NCI-H345 (cell line): Measurements from ENCODE around the gene DUSP22.

Experiments
- DNase-seq: peaks from one replicate; lab custom pipeline; 2025; lab: John Stamatoyannopoulos, UW

DUSP22 gene

DNA sequence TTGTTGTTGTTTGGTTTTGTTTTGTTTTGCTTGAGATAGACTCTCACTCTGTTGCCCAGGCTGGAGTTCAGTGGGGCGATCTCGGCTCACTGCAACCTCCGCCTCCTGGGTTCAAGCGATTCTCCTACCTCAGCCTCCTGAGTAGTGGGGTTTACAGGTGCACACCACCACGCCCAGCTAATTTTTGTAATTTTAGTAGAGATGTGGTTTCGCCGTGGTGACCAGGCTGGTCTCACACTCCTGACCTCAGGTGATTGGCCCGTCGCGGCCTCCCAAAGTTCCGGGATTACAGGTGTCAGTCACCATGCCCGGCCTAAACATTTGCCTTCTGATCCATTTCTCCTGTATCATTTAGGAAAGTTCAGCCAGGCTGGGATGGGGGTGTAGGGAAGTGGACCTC is 17.7 kb downstream of the DUSP22 start:
- no peak for DNase-seq

DNA sequence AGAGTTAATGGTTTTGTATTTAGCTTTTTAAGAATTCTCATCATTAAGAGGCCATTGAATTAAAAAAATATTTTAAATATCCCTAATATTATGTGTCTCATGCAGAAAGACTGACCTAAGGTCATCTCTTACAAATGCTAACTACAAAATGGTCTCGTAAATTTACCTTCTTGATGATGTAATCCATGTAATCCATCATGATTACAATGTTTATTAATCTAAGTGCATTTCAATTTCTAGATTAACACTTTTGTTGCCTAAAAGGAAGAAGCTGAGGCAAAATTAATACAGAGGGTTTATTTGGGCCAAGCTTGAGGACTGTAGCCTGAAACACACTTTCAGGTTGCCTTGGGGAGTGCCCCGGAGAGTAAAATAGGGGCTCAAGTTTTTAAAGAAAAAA is 18.4 kb downstream of the DUSP22 start:
- no peak for DNase-seq

DNA sequence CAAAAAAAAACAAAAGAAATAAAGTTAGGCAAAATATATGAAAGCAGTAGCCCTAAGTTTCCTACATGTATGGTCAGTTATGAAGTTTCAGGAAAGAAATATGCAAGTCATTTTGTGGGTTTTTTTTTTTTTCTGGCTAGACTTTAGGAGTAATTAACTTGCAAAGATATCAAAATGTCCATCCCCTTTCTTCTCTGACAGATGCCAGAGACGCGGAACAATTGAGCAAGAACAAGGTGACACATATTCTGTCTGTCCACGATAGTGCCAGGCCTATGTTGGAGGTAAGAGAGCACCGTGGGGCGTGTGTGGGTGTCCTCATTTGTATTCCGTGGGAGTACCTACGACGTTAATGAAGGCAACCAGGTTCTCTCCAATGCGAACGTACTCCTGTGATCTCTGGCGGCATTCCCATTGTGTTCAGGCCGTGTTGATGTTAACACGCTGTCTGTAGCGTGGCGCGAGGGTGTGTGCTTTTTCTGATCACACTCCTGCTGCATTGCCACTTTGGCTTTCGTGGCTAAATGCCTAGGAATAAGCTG is 19.5 kb downstream of the DUSP22 start:
- DNase-seq, result no peak

DNA sequence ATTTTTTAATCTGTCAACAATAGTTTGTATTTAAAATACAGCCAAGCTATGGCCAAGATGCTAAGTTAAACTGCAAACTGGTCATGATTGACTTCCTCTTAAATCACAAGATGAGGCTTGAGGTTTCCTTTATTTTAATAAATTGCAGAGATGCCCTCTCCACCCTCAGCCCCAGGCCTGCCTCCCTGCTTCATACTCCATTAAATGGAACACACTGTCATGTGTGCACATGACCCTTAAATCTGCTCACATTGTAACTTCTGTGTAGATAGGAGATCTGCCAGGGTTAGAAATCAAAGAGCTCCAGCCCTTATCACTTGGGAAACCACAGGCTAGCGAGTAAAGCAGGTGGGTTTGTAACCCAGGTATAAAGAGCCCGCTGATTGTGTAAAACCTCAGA is 20.8 kb downstream of the DUSP22 start:
- no peak for DNase-seq

DNA sequence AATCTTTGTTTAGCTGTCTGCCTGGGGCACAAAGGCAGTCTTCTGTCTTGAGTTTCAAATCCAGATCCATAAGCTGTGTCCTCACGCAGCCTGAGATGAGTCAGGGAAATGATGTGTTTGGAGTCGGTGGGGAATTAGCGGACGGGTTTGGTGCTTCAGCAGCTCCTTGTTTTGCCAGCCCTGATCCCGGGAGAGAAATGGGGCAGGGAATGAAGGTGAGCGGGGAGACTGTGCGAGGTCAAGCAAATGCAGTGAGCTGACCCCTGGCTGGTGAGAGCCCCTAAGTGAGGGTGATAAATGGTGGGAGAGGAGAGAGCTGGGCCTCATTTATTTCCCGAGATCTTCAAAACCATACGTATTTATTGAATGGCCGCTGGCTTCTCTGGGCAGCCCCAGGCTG is 21.6 kb downstream of the DUSP22 start:
- no peak for DNase-seq

DNA sequence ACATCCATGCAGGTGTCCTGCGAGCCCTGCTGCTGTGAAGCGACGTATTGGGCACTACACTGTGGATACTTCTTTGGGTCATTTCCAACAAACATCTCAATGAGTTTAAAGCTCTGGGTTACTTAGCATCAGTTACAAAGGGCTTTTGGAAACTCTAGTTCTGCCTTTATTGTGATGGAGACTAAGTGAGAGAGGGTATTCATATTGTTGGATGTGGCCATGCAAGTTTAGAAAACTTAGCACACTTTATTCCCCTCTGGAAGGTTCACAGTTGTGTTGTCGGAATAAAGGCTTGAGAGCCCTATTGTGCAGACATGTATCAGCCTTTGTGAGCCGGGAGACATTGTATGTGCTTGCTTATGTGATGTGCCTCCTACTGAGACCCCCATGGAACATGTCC is 22.1 kb downstream of the DUSP22 start:
- DNase-seq, result no peak

DNA sequence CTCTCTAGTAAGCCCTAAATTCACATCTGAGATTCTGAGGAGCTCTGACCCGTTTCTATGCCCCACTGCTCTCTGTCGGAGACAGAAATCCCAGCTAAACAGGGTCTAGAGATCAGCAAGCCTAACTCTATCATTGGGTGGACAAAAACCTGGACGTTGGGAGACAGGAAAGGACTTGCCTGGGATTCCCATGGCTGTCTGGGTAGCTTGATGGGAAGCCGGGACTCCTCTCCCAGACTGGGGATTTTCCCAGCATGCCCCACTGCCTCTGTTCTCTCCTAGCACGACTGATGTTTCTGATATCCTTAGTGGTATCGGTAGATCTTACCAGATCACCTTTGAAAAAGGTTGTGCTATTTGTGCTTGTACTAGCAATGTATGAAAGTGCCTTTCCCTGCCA is 22.9 kb downstream of the DUSP22 start:
- no peak for DNase-seq

DNA sequence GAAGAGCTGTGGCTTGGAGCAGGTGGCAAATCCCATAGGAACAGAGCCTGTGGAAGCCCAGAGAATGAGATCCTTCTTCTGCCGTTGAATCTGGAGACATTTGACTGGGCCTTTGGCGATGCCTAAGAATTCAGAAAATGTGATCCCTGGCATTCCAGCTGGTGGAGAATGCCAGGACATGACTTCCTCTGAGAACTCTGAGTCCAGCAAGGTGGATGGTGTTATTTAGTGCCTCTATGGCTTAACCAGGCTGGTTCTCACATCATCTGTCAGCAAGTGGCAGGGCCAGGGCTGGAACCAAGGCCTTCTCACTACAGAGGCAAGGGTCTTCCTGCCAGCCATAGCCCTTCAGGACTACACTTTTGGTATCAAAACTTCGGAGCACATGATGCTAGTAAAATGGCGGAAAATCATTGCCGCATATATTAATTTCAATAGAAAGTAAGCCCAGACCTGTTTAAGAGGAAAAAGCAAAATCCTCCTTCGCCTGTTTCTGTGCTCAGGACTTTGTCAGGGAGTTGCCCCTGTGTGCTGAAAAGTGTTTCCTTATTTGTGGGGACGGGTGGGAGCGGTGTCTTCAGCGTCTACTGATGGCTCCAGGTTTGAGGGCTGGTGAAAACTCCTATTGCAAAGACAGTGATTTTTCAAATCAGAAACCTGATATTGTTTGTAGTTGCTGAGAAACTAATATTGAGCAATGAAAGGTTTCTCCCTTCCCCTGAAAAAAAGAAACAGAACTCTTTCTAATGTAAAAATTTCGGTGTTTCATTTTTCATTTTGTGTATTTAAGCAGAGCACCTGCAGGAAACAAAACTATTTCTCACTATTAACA is 23.9 kb downstream of the DUSP22 start:
- no peak for DNase-seq

DNA sequence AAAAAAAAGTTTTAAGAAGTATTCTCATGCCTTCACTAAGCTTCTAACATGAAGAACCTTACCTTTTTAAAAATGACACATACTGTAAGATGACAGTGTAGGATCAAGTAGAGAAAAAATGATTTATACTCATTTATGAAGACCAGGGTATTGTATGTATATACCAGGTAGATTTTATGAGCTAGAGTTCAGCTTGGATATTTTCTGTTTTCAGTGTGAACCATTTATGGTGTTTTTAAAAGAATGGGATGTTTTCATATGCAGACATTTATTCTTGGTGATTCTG is 24.4 kb downstream of the DUSP22 start:
- no peak for DNase-seq

DNA sequence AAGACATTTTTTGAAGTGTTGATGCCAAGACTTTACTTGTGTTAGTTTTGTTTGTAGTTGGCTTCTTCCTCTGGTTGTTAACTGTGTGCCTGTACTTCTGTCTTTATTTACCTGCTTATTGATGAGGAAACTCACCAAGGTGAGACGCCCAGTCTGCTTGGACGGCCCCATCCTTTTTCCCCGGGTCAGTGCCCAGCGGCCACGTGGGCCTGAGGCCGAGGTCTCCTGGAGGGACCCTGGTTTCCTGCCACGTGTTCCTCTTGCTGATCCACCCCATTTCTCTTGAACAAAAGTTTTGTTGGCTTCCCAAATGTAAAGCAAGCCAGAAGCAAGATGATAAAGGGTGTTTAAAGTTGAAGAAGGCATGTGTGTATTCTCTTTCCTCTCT is 24.8 kb downstream of the DUSP22 start:
- DNase-seq, result no peak

DNA sequence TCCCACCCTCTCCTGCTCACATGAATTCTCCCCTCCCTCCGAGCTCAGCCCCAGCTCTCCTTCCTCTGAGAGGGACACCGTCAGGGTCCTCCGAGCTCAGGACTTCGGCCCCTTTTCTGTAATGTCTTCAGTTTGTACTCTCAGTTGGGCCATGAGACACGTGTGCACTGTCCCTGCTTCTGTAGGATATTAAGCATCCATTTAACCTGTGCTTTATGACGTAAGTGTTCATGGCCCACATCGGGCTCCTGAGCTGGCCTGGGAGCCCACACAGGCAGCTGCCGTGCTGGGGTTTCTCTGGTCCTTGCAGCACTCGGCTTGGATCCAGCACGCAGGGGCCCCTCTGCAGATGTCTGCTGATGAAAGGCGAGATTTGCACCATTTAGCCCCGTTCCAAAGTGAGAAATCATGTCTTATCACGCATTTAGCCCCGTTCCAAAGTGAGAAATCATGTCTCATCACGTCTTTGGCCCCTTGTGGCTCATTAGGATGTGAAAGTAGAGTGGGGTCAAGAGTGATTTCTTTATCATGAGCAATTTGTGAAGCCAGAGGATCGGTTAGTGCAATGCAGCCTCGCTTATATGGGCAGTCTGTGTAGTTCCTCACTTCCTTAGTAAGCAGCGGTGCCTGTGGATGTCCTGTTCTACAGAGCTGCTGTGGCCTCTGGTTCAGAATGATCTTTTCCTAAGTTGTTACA is 25.3 kb downstream of the DUSP22 start:
- no peak for DNase-seq

DNA sequence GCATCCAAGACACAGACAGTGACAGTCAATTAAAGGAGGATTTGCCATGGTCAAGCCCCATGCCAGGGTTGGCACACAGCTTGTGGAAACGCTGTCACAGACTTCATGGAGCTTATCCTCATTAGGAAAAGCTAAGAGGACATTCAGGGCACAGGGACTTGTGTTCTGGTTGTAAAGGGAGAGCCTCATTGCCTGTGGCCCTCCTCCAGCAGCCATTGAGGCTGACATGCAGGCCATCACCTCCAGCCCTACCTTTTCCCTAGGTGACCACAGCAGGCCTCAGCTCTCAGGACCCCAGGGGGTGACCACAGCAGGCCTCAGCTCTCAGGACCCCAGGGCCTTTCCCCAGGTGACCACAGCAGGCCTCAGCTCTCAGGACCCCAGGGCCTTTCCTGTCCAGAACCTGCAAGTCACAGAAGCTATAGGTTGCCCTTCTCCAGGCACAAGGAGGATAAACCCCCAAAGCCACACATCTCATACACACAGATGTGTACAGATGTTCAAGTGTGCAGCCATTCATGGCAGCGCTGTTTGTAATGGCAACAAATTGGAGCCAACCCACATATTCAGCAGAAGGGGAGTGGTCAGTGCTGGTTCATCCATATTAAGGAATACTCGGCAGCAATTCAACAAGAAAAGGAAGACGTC is 26.1 kb downstream of the DUSP22 start:
- no peak for DNase-seq

DNA sequence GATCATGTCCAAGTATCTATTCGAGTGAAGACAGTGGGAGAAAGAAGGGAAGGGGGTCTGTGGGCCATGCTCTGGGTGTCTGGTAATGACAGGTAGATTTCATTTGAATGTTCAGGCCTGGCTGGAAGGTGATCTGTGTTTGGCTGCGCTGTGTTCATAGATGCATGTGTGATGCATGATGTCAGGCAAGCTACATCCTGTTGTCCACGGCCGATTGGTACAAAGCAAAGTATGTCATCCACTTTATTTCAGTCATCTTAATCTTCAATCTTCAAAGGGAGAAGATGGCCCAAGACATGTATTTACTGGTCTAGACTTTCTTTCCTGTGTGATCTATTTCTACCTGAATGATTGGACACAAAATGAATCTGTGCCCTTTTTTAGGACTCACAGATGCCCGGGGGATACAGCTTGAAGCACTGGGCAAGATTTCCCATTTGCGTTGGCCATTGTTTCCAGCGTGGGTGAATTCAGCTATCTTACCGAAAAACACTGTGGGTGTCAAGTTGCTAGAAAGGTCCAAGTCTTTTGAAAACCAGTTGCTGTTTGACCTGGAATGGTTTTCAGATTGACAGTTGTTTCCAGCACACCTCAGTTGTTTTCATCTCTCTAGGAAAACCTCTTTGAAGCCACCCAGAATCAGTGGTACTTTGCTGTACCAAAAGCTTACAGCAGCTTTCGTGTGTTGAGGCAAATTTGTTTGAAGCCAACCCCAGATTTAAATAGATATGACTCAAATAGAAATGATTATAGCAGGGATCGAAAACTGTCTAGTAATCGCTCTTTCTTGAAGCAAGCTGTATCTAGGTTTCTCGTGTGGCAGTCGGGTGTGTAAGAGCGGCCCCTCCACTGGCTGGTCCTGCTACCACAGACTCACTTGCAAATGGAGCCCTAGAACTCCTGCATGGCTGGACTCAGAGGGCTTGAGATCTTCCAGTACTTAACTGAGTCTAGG is 27.2 kb downstream of the DUSP22 start:
- DNase-seq, result no peak

DNA sequence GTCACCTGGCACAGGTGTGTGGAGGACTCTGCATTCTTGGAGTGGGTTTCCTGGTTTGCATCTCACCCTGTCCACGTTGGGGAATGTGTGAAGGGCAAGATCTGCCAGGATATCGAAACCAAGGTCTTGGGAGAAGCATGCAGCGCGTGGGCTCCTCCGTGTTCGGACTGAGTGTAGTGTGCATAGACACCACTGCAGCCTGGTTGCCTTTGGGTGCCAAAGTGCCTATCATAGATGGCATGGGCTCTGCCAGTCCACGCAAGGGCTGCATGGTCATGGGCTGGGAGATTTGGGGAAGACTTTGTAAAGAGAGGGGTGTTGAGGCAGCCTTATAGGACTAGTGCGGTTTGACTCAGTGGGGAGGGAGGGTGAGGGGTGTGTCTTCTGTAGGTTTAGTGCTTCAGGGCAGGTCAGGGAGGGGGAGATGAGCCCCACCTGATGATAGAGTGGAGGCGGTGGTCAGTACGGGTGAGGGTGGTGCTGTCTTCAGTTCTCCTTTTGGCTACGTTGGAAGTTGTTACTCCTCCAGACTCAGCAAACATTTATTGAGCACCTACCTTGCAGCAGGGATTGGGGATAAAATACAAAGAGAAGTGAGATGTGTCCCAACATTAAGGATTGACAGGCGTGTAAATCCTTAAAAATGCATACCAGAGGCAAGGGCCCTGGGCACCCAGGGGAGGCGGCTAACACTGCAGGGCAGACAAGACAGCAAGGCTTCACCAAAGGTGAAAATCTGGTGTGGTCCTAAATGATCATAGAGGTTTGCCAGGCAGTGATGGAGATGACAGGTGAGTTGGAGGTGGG is 28.3 kb downstream of the DUSP22 start:
- no peak for DNase-seq

DNA sequence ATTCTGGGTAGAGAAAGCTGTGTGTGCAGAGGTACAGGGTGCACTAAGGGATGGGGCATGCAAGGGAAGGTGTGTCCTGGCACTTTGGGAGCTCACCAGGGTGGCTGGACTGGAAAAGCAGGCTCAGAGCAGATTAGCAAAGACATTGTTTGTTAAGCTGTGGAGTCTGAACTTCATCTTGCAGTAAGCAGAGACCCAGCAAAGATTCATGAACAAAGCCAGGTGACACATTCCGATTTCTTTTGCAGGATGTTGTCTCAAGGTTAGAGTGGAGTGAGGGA is 28.8 kb downstream of the DUSP22 start:
- DNase-seq, result no peak

DNA sequence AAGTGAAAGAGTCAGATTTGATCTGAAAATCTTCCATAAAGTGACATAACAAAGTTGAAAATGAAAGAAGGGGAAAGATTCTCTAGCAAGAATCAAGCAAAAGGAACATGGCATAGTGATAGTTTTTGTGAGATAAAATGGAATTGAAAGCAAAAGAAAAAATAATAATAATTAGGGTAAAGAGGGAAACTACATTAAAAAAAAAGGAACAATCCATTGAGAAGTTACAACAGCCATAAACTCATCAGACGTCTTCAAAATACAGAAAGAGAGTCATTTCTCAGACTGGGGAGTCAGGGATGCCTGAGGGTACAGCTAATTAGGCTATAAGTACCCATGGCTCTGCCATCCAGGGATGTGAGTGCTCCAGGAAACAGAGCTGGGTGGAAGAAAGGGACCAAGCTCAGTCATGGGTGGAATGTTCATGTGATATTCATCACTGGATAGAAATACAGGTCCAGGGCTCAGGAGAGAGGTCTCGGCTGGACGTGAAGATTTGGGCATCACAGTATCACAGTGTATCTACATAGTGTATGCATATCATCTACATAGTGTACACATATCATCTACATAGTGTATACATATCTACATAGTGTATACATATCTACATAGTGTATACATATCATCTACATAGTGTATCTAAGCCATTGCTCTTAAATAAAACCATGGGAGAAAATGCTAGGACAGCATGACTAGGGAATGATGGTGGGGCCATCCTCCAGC is 29.4 kb downstream of the DUSP22 start:
- no peak for DNase-seq

DNA sequence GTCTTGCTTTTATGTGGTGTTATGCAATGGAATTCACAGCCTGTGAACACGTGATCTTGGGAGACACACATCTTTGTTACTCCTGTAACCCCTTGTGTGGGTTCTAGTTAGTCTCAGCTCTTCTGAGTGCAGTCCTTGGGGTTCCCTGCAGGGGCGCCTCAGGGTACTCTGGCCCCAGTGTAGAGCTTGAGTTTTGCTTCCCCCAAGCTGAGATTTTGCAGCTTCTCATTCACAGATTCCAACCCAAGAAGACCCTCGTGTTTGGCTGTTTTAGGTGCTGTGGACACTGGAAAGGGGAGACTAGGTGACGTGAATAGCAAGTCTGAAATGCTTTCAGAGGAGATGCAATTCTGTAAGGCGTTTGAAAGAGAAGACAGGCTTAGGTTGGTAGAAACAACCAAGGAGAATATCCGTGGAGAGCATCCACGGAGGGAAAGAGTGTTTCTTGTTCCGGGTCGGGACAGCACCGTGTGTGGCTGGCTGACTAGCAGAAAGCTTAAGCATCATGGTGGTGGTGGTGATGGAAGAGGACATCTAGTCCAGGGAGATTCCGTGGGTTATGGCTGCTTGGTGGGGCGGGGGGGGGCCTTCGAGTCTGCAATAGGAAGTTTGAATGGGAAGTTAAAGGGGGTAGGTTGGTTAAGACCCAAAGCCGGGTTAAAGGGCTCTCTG is 30.1 kb downstream of the DUSP22 start:
- no peak for DNase-seq

DNA sequence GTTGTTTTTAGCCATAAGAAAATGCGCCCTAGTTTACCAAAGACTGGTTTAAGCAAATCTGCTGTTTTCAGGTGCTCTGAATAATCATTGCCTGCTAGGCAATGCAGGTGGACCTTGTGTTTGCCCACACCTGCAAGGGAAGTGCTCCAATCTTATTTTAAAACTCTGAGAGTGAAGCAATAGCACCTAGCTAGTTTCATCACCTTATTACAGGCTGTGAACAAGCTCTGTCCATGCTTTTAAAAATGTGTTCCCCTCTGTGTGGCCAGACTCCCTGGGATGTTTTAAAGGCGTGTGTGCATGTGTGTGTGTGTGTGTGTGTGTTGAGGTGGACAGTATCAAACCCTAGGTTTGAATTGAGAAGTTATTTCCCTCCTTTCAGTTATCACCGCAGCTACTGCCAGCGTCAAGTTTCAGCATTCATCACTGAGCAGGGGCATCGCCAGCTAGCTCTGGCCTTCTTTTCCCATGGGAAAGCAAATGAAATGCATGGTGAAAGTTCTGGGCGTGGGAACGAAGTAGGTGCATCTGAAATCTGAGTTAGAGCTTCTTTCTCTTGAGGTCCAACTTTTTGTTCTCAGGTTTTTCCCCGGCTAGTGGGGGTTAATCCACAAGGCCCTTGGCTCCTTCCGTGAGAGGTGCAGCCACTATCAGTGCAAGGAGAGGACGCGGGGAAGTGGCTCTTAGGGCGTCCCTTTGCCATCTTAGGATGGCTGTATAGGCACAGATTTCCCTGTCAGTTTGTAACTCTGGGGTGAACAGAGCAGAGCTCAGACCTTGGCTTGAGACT is 30.8 kb downstream of the DUSP22 start:
- DNase-seq, result no peak

DNA sequence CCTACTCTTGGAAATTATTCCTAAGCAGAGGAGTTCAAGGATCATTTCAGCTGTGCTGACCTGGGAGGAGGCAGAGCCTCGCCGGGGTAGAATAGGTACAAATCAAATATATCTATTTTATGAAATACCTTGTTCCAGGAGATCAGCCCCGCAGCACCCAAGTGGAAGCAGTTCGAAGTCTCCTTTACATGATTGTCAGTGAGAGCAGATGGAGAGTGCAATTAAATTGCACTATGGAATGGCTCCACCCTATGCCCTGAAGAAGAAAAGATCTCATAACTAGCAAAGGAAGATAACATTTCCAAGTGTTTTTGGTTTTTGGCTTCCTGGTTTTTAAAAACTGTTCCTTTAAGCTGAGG is 31.4 kb downstream of the DUSP22 start:
- no peak for DNase-seq
